Heart right ventricle (tissue), 16 donors: ENCODE results near the gene DCUN1D3. TPM values are rescaled to one million over a fixed set of nuclear protein-coding genes. Genes with fewer than 3 reads are reported as not detected.

ENCODE experiments used
- ATAC-seq, 8 donors: fragments of 200-7000 bp; cut with Tn5 transposase; one replicate each; pipeline ENCODE4 v1.9.1; 2020; ENCODE audit warnings: mild to moderate bottlenecking in 8 of 8, moderate library complexity in 8 of 8, moderate number of reproducible peaks in 1 of 8
- DNase-seq, 2 donors: peaks; one replicate each; pipeline ENCODE4 v3.0.0-alpha.2; 2020
- H3K27ac ChIP-seq, 10 donors: fragments of 200-600 bp; sonication (generic) in 2 of 10; one replicate each; pipeline versions ENCODE4 v1.5.0 to v1.8.0; 2020 to 2022; ENCODE audit warnings: mild to moderate bottlenecking in 3 of 10
- H3K27me3 ChIP-seq, 7 donors: fragments of 200-600 bp; one replicate each; pipeline ENCODE4 v1.8.0; 2021 to 2022; ENCODE audit warnings: mild to moderate bottlenecking in 2 of 7
- H3K36me3 ChIP-seq, 9 donors: fragments of 200-600 bp; sonication (generic) in 1 of 9; one replicate each; pipeline versions ENCODE4 v1.5.0 to v1.8.0; 2020 to 2022; ENCODE audit warnings: mild to moderate bottlenecking in 2 of 9
- H3K4me1 ChIP-seq, 9 donors: fragments of 200-600 bp; sonication (generic) in 1 of 9; one replicate each; pipeline versions ENCODE4 v1.5.0 to v1.8.0; 2020 to 2022; ENCODE audit warnings: mild to moderate bottlenecking in 4 of 9
- H3K4me3 ChIP-seq, 10 donors: fragments of 200-600 bp; sonication (generic) in 2 of 10; one replicate each; pipeline versions ENCODE4 v1.5.0 to v1.8.0; 2020 to 2022; ENCODE audit warnings: mild to moderate bottlenecking in 7 of 10, moderate library complexity in 2 of 10
- H3K9me3 ChIP-seq, 11 donors: fragments of 200-600 bp in 10 of 11; sonication (generic) in 2 of 11; one replicate each; pipeline versions ENCODE4 v1.5.0 to v1.8.0; 2013 to 2022; ENCODE audit warnings: mild to moderate bottlenecking in 2 of 11, control low read depth in 1 of 11, moderate library complexity in 1 of 11
- WGBS, 2 donors: extraction: QIAGEN DNeasy Blood & Tissue Kit; methylation state at CpG; one replicate each; pipeline ENCODE4 v1.1.7; 2013; ENCODE audit warnings: inconsistent platforms in 1 of 2; 5-methylcytosine and 5-hydroxymethylcytosine counted together
- intact Hi-C, 10 donors: fragments of 100-400 bp; cut with DNase I; formaldehyde crosslinking; loops; one replicate each; pipeline versions ENCODE4 v1.11.1 to v1.14.2; 2022
- polyA plus RNA-seq, 2 donors: library from polyadenylated mRNA; stranded (reverse); fragments of 200-250 nt; gene quantifications; one replicate each; pipeline ENCODE4 v1.2.3, GENCODE V29; 2013
- total RNA-seq, 10 donors: library from RNA; stranded (reverse); fragmentation: NEBNext Ultra II Directional in 3 of 10; extraction: Animal tissue kit (Norgen Biotek cat#: 25700) in 3 of 10; gene quantifications; one replicate each; pipeline versions ENCODE4 v1.2.1 to v1.2.4, GENCODE V29; 2021 to 2023
- TF ChIP-seq, protein P1 (sequence below), 9 donors: fragments of 200-600 bp; sonication (generic) in 2 of 9; IDR thresholded peaks; one replicate each; pipeline versions ENCODE4 v1.5.0 to v1.8.0; 2021 to 2022; ENCODE audit warnings: antibody characterized with exemption in 9 of 9, mild to moderate bottlenecking in 5 of 9, moderate library complexity in 1 of 9
- donor health status: Arrhythmogenic right ventricular cardiomyopathy.
- donor health status: ischemic (EF 13 %, LVEDD 7.1; RV severe dilation, severe dysfunction).
- donor health status: healthy with polysubstance abuse.
- donor health status: DM: no; HTN: yes; CAD: no.
- donor health status: DM: no; HTN: no; CAD: no.
- donor health status: ischemic (EF 25% LVEDD 6.9; RV normal size, moderate dysfunction).
- donor health status: ischemic (EF 25% LVEDD 5.7; RV mildly dilated, moderate dysfunction).
- donor health status: healthy.
- donor health status: DM: yes; HTN: yes; CAD: no.
- donor health status: Ischemic cardiomyopathy.
- donor health status: ischemic (EF 35%, LVEDD 5.7; RV mildly dilated, moderate dysfunction).
- donor health status: nonischemic (EF 11% LVEDD 7.7; RV severe dilation, severe dysfunction).
- donor health status: DM: yes; HTN: yes; CAD: no.
- donor health status: PGD.
- donor health status: ischemic (EF 29% LVEDD 5.4; RV normal size, mild dysfunction).
- donor health status: nonischemic (EF 23%, LVEDD 6.1; RV moderate dilation, normal function).

DCUN1D3 gene
- total and polyA plus RNA-seq, 12 donors: 3.4 to 32.6 (median 9.4) TPM

DNA sequence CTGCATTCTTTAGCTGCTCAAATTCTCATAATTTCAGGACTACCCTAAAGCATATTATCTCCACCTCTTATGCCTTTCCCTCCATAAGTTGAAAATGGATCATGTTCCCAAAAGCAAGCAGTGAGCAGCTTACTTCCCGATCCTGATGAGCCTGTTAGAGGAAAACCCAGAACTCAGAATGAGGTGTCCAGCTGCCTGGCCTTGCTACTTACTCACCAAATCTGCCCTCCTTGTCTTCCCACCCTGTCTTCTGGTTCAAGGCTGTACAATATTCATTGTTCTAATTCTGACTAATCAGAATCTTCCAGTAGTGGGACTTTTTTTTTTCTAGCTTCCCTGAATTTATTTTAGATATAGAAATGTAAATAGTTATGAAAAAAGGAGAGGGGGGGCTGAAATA is 11.2 kb upstream of the DCUN1D3 start:
- TF ChIP-seq, protein P1, sequence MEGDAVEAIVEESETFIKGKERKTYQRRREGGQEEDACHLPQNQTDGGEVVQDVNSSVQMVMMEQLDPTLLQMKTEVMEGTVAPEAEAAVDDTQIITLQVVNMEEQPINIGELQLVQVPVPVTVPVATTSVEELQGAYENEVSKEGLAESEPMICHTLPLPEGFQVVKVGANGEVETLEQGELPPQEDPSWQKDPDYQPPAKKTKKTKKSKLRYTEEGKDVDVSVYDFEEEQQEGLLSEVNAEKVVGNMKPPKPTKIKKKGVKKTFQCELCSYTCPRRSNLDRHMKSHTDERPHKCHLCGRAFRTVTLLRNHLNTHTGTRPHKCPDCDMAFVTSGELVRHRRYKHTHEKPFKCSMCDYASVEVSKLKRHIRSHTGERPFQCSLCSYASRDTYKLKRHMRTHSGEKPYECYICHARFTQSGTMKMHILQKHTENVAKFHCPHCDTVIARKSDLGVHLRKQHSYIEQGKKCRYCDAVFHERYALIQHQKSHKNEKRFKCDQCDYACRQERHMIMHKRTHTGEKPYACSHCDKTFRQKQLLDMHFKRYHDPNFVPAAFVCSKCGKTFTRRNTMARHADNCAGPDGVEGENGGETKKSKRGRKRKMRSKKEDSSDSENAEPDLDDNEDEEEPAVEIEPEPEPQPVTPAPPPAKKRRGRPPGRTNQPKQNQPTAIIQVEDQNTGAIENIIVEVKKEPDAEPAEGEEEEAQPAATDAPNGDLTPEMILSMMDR (IDR thresholded peaks at IDR 0.05): no peak
- intact Hi-C loops: loop anchor here in 2 of 10 donors (10.0 kb wide), 2 partner anchors 63 to 163 kb away; no protein-coding TSS in a partner anchor
- ATAC-seq (no peak), DNase-seq (no peak)
- WGBS, 2 donors: 61 to 69% methylated on average over 1 of the region's 1 CpG
- Histone ChIP-seq H3K27ac (peak overlapping the region; percentile 20 to 88 (median 67)), H3K4me3 (no peak overlapping the region), H3K9me3 (no peaks in the 10 kb centered on the region), H3K4me1 (peaks cover 8 to 90% (median 36%) of the 10 kb centered on the region in 9 donors), H3K36me3 (peaks cover 0 to 4% (median 0%) of the 10 kb centered on the region in 9 donors), H3K27me3 (no peaks in the 10 kb centered on the region)

DNA sequence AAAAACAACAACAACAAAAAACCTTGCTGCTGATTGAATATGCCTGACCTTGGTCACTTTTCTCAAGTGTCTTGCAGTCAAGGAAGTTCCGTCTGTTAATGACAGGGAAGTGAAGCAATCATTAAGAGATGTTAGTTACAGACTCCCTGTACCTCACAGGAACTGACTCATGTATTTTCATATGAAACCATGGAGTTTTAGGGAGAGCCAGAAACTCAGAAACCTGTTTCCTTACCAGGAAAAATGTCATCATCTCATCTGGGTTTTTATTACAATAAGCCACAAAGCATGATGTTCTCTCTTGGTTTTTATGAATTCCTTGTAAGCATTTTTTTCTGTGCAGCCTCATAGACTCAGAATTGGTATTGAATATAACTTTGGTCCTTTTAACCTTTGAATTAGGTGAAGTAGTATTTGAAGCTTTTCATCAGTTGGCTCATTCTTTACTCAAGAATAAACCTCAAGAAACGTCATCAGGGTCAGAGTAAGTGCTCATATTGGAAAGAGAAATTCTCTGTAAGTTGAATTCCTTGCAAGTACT is 10.7 kb upstream of the DCUN1D3 start:
- no peaks in the 10 kb centered on the region for H3K27me3 ChIP-seq
- no peak overlapping the region for H3K4me3 ChIP-seq
- DNase-seq: no peak
- peak overlapping the region; percentile 20 to 88 (median 67) for H3K27ac ChIP-seq
- peaks cover 12 to 92% (median 36%) of the 10 kb centered on the region in 9 donors for H3K4me1 ChIP-seq
- intact Hi-C loops: loop anchor here in 2 of 10 donors (10.0 kb wide), 2 partner anchors 64 to 164 kb away; no protein-coding TSS in a partner anchor
- H3K9me3 ChIP-seq: no peaks in the 10 kb centered on the region
- 29 to 50% methylated on average over 2 of the region's 2 CpGs for WGBS, 2 donors
- H3K36me3 ChIP-seq: no peaks in the 10 kb centered on the region
- TF ChIP-seq, protein P1 (IDR thresholded peaks at IDR 0.05): no peak
- ATAC-seq: peak; percentile 37 to 83 (median 68)

DNA sequence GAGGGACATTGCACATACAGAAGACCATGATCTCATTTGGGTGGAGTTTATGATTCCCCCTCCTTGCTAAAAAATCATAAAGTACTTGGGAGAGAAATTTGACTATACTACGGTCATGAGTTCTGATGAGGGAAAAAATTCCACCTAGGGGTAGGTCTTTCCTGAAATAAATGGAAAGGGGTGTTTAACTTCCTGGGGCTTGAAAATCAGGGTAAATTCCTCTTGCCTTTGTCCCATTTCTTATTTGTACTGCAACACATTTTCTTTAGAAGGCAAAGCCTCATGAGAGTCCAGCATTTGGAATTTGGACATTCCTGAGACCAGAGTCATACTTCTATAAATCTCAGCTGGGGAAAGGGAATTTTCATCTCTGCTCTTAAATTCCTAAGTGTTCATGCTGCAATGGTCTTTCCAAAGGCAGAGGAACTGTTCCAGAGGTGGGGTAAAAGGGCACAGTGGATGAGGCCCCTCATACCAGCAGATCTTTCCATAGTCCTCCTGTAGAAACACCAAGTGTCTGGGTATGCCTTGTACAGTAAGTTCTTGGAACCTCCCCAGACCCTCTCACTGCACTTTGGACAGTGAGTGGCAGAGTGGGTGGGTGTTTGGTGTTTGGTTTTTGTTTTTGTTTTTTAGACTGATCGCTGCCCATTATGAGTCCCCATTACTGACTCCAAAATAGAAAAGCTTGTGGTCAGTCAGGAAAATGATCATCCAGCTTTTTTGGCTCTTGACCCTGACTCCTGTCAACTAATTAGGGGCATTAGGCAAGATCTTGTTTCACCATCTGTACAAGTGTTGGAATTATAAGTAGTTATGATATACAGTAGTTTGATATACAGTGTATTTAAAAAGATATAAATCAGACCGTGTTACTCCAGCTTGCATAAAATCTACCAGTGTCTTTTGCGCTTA is 6.4 kb upstream of the DCUN1D3 start:
- H3K4me3 ChIP-seq: no peak overlapping the region

DNA sequence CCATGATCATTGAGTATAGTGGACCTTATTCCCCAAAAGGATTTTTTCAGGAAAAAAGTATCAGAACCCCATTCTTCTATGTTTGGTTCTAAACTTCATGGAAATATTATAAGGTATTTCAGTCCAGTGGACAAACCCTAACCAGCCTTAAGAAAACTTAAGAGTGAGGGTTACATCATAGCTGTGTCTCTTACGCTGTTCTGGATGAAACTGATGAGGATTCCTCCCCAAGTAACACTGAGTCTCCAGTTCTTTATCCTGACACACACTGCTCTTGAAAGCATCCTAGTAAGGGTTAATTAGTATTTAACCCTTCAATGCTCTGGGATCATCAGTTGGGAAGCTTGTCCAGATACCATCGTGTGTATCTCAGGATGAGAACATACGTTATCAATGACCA is 5.4 kb upstream of the DCUN1D3 start:
- H3K9me3 ChIP-seq: no peaks in the 10 kb centered on the region
- 48 to 54% methylated on average over 3 of the region's 3 CpGs for WGBS, 2 donors
- peak overlapping the region; percentile 50 to 97 (median 70) for H3K27ac ChIP-seq
- TF ChIP-seq, protein P1 (IDR thresholded peaks at IDR 0.05): no peak
- no peak for DNase-seq
- intact Hi-C loops: loop anchor here in 1 of 10 donors (10.0 kb wide), 1 partner anchor 51 kb away; no protein-coding TSS in a partner anchor
- no peak for ATAC-seq
- peaks cover 18 to 90% (median 60%) of the 10 kb centered on the region in 9 donors for H3K4me1 ChIP-seq
- H3K4me3 ChIP-seq: no peak overlapping the region
- no peaks in the 10 kb centered on the region for H3K27me3 ChIP-seq
- H3K36me3 ChIP-seq: no peaks in the 10 kb centered on the region

More for the DNA sequence above, 6.4 kb upstream of the DCUN1D3 start:
- 69 to 78% methylated on average over 4 of the region's 4 CpGs for WGBS, 2 donors
- H3K36me3 ChIP-seq: no peaks in the 10 kb centered on the region
- DNase-seq (no peak), ATAC-seq (peak; percentile 20 to 52 (median 34))
- no peaks in the 10 kb centered on the region for H3K27me3 ChIP-seq
- TF ChIP-seq, protein P1 (IDR thresholded peaks at IDR 0.05): no peak
- H3K4me1 ChIP-seq: peaks cover 18 to 95% (median 65%) of the 10 kb centered on the region in 9 donors
- H3K9me3 ChIP-seq: no peaks in the 10 kb centered on the region
- H3K27ac ChIP-seq: peak overlapping the region; percentile 50 to 97 (median 70)
- intact Hi-C loops: loop anchor here in 1 of 10 donors (10.0 kb wide), 1 partner anchor 52 kb away; no protein-coding TSS in a partner anchor
